ENCODE results near the gene LRRC7. TPM values are rescaled to one million over a fixed set of nuclear protein-coding genes. Genes with fewer than 3 reads are reported as not detected.

Gene LRRC7
- total and polyA plus RNA-seq, 7 experiments from 2014 or later: 0.15 to 6.4 (median 0.46) TPM; not detected in 1

DNA sequence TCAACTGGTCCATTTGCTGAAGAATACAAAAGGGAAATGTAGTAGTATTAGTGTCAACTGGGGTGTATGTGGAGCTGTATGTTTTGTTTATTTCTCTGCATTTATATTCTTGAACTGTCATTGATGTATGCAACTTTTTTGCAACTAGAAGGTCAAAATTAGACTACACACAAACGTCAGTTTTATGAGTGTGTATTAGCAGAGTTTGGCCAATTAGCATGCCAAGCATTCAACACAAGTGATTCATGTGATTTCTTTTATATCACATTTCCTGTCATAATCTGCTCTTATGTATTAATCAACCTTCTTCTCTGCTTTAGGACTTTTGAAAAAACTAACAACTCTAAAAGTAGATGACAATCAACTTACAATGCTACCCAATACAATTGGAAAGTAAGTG, 426.5 kb downstream of the LRRC7 start:
- no peak for DNase-seq
- no peaks in the 10 kb centered on the region for H3K4me1 ChIP-seq (ENCODE audit: control insufficient read depth in 2 of 2, insufficient read depth in 2 of 2, low read length in 2 of 2)
- no peaks in the 10 kb centered on the region for H3K36me3 ChIP-seq (ENCODE audit: control insufficient read depth in 2 of 3, insufficient read depth in 3 of 3, low read length in 3 of 3)
- no peaks in the 10 kb centered on the region for H3K4me1 Mint-ChIP-seq
- H3K36me3 Mint-ChIP-seq: no peaks in the 10 kb centered on the region
- no peak overlapping the region for H3K27ac ChIP-seq (ENCODE audit: low read depth, low read length)
- intact Hi-C loops (cut with micrococcal nuclease): no loop called here
- H3K27ac Mint-ChIP-seq: no peak overlapping the region
- POLR2A ChIA-PET: no interaction called here
- no peaks in the 10 kb centered on the region for H3K27me3 Mint-ChIP-seq
- no peak overlapping the region for H3K4me3 ChIP-seq (ENCODE audit: low read length)
- H3K9me3 ChIP-seq (ENCODE audit: control insufficient read depth in 2 of 3, low read length in 3 of 3): no peaks in the 10 kb centered on the region
- H3K4me3 Mint-ChIP-seq: no peak overlapping the region
- H3K9me3 Mint-ChIP-seq: peaks cover 0 to 7% (median 0%) of the 10 kb centered on the region in 11 donors
- ATAC-seq: no peak
- CTCF ChIA-PET: no interaction called here
- H3K27me3 ChIP-seq (ENCODE audit: control insufficient read depth in 2 of 2, insufficient read depth in 2 of 2, low read length in 2 of 2): no peaks in the 10 kb centered on the region

- H3K27ac ChIP-seq (ENCODE audit: low read depth, low read length): no peak overlapping the region
- DNase-seq (no peak), ATAC-seq (no peak)
- H3K9me3 ChIP-seq (ENCODE audit: control insufficient read depth in 2 of 3, low read length in 3 of 3): no peaks in the 10 kb centered on the region
- ChIA-PET CTCF (no interaction called here), POLR2A (no interaction called here)
- H3K4me3 Mint-ChIP-seq: no peak overlapping the region
- H3K4me3 ChIP-seq (ENCODE audit: low read length): no peak overlapping the region
- no peaks in the 10 kb centered on the region for H3K4me1 ChIP-seq (ENCODE audit: control insufficient read depth in 2 of 2, insufficient read depth in 2 of 2, low read length in 2 of 2)
- no peaks in the 10 kb centered on the region for H3K27me3 Mint-ChIP-seq
- H3K36me3 Mint-ChIP-seq: no peaks in the 10 kb centered on the region
- intact Hi-C loops (cut with micrococcal nuclease): no loop called here
- peaks cover 0 to 1% (median 0%) of the 10 kb centered on the region in 7 donors for H3K4me1 Mint-ChIP-seq
- H3K9me3 Mint-ChIP-seq: peaks cover 0 to 7% (median 2%) of the 10 kb centered on the region in 11 donors
- no peak overlapping the region for H3K27ac Mint-ChIP-seq
- H3K36me3 ChIP-seq (ENCODE audit: control insufficient read depth in 2 of 3, insufficient read depth in 3 of 3, low read length in 3 of 3): no peaks in the 10 kb centered on the region
- no peaks in the 10 kb centered on the region for H3K27me3 ChIP-seq (ENCODE audit: control insufficient read depth in 2 of 2, insufficient read depth in 2 of 2, low read length in 2 of 2)
Observed at GRCh38 chr1:69998847-69999246, 431.1 kb downstream of the LRRC7 start.

GRCh38 chr1:70003211-70003908, 435.6 kb downstream of the LRRC7 start:
- DNase-seq: no peak
- Histone ChIP-seq H3K4me3 (ENCODE audit: low read length) (no peak overlapping the region), H3K4me1 (ENCODE audit: control insufficient read depth in 2 of 2, insufficient read depth in 2 of 2, low read length in 2 of 2) (no peaks in the 10 kb centered on the region), H3K9me3 (ENCODE audit: control insufficient read depth in 2 of 3, low read length in 3 of 3) (no peaks in the 10 kb centered on the region), H3K27ac (ENCODE audit: low read depth, low read length) (no peak overlapping the region), H3K36me3 (ENCODE audit: control insufficient read depth in 2 of 3, insufficient read depth in 3 of 3, low read length in 3 of 3) (no peaks in the 10 kb centered on the region), H3K27me3 (ENCODE audit: control insufficient read depth in 2 of 2, insufficient read depth in 2 of 2, low read length in 2 of 2) (no peaks in the 10 kb centered on the region)
- Mint-ChIP-seq H3K4me1 (peaks cover 0 to 1% (median 0%) of the 10 kb centered on the region in 7 donors), H3K9me3 (peaks cover 0 to 4% (median 0%) of the 10 kb centered on the region in 11 donors), H3K36me3 (no peaks in the 10 kb centered on the region), H3K27ac (no peak overlapping the region), H3K4me3 (no peak overlapping the region), H3K27me3 (no peaks in the 10 kb centered on the region)
- POLR2A ChIA-PET: no interaction called here
- intact Hi-C loops (cut with micrococcal nuclease): no loop called here
- ATAC-seq: peak; percentile 45
- CTCF ChIA-PET: interaction anchor here (0.6 kb wide), 1 partner anchor 69 kb away, joined by 6 read pairs; no protein-coding TSS in a partner anchor

DNA sequence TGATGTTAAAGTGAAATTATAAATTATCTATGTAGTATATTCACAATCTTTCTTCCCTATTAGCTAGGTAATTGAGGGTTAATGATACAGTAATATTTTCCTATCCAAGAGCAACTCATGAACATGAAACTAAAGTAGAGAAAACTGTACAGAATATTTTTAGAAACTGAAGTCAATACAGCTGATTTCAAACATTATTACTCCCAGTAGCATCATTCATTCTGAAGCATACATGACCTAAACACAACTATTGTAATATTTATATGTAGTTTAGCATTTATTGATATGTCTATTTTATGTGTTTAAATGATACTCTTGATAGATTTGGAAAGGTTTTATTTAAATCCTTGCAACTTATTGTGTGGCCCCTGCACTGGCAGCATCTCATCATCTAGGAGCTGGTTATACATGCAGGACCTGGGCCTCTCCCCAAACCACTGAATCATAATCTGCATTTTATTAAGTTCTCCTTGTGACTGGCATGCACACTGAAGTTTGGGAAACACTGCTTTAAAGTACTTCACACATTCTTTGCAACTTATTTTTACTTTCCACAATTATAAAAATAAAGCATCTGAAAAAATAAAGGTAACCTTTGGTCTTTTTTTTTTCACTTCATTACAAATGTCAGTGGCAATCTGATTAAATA, 437.8 kb downstream of the LRRC7 start:
- no peak overlapping the region for H3K4me3 ChIP-seq (ENCODE audit: low read length)
- no peak for ATAC-seq
- no peaks in the 10 kb centered on the region for H3K4me1 ChIP-seq (ENCODE audit: control insufficient read depth in 2 of 2, insufficient read depth in 2 of 2, low read length in 2 of 2)
- no peak for DNase-seq
- Mint-ChIP-seq H3K27me3 (no peaks in the 10 kb centered on the region), H3K36me3 (no peaks in the 10 kb centered on the region), H3K4me1 (peaks cover 0 to 1% (median 0%) of the 10 kb centered on the region in 7 donors), H3K4me3 (no peak overlapping the region), H3K9me3 (peaks cover 0 to 4% (median 0%) of the 10 kb centered on the region in 11 donors), H3K27ac (no peak overlapping the region)
- H3K27me3 ChIP-seq (ENCODE audit: control insufficient read depth in 2 of 2, insufficient read depth in 2 of 2, low read length in 2 of 2): no peaks in the 10 kb centered on the region
- H3K27ac ChIP-seq (ENCODE audit: low read depth, low read length): no peak overlapping the region
- ChIA-PET CTCF (no interaction called here), POLR2A (no interaction called here)
- H3K9me3 ChIP-seq (ENCODE audit: control insufficient read depth in 2 of 3, low read length in 3 of 3): no peaks in the 10 kb centered on the region
- no peaks in the 10 kb centered on the region for H3K36me3 ChIP-seq (ENCODE audit: control insufficient read depth in 2 of 3, insufficient read depth in 3 of 3, low read length in 3 of 3)
- intact Hi-C loops (cut with micrococcal nuclease): no loop called here

DNA sequence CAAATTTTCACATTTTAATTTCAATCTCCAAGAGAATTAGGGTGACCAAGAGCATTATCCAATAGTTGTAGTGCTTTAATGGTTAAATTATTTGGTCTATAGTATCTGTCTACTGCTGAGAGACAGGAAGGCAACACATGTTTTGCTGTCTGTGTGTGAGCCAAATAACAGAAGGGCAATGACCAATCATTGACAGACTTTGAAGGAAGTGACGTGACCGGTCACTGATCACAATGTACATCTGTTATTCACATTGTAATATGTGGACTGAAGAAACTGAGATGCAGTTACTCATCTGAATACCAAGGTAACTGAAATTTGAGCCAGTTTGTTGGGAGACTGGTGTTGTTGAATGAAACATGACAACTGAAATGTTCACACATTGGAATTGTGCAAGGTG, 440.9 kb downstream of the LRRC7 start:
- ATAC-seq (no peak), DNase-seq (no peak)
- Mint-ChIP-seq H3K27ac (no peak overlapping the region), H3K9me3 (no peaks in the 10 kb centered on the region), H3K4me3 (no peak overlapping the region), H3K27me3 (no peaks in the 10 kb centered on the region), H3K4me1 (no peaks in the 10 kb centered on the region), H3K36me3 (no peaks in the 10 kb centered on the region)
- intact Hi-C loops (cut with micrococcal nuclease): no loop called here
- Histone ChIP-seq H3K4me1 (ENCODE audit: control insufficient read depth in 2 of 2, insufficient read depth in 2 of 2, low read length in 2 of 2) (no peaks in the 10 kb centered on the region), H3K27me3 (ENCODE audit: control insufficient read depth in 2 of 2, insufficient read depth in 2 of 2, low read length in 2 of 2) (no peaks in the 10 kb centered on the region), H3K4me3 (ENCODE audit: low read length) (no peak overlapping the region), H3K36me3 (ENCODE audit: control insufficient read depth in 2 of 3, insufficient read depth in 3 of 3, low read length in 3 of 3) (no peaks in the 10 kb centered on the region), H3K9me3 (ENCODE audit: control insufficient read depth in 2 of 3, low read length in 3 of 3) (no peaks in the 10 kb centered on the region), H3K27ac (ENCODE audit: low read depth, low read length) (no peak overlapping the region)
- CTCF ChIA-PET: no interaction called here
- POLR2A ChIA-PET: no interaction called here

GRCh38 chr1:70017770-70018169, 450.0 kb downstream of the LRRC7 start:
- Histone ChIP-seq H3K9me3 (ENCODE audit: control insufficient read depth in 2 of 3, low read length in 3 of 3) (no peaks in the 10 kb centered on the region), H3K27me3 (ENCODE audit: control insufficient read depth in 2 of 2, insufficient read depth in 2 of 2, low read length in 2 of 2) (no peaks in the 10 kb centered on the region), H3K4me1 (ENCODE audit: control insufficient read depth in 2 of 2, insufficient read depth in 2 of 2, low read length in 2 of 2) (no peaks in the 10 kb centered on the region), H3K4me3 (ENCODE audit: low read length) (no peak overlapping the region), H3K27ac (ENCODE audit: low read depth, low read length) (no peak overlapping the region), H3K36me3 (ENCODE audit: control insufficient read depth in 2 of 3, insufficient read depth in 3 of 3, low read length in 3 of 3) (no peaks in the 10 kb centered on the region)
- H3K27me3 Mint-ChIP-seq: no peaks in the 10 kb centered on the region
- no peak overlapping the region for H3K4me3 Mint-ChIP-seq
- CTCF ChIA-PET: no interaction called here
- no peak overlapping the region for H3K27ac Mint-ChIP-seq
- intact Hi-C loops (cut with micrococcal nuclease): no loop called here
- no peak for ATAC-seq
- POLR2A ChIA-PET: no interaction called here
- H3K36me3 Mint-ChIP-seq: no peaks in the 10 kb centered on the region
- DNase-seq: no peak
- peaks cover 0 to 2% (median 0%) of the 10 kb centered on the region in 11 donors for H3K9me3 Mint-ChIP-seq
- no peaks in the 10 kb centered on the region for H3K4me1 Mint-ChIP-seq

DNA sequence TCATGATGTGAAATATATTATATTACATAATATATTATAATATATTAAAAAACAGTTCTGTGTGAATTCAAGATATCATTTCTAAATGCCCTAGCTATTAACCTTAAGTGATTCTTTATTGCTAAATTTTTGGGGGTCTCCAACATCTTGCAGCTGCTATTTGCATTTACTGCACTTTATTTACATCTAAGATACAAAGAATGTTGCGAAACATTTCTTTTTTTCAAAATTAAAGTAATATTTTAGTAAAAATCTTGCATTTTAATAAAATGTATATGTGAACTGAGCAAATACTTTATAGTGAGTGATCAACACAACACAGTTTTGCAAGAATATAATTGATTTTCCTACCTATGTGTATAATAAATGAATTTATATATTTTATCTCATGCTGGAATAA, 456.6 kb downstream of the LRRC7 start:
- ChIA-PET CTCF (no interaction called here), POLR2A (no interaction called here)
- Histone ChIP-seq H3K4me1 (ENCODE audit: control insufficient read depth in 2 of 2, insufficient read depth in 2 of 2, low read length in 2 of 2) (no peaks in the 10 kb centered on the region), H3K4me3 (ENCODE audit: low read length) (no peak overlapping the region), H3K27me3 (ENCODE audit: control insufficient read depth in 2 of 2, insufficient read depth in 2 of 2, low read length in 2 of 2) (no peaks in the 10 kb centered on the region), H3K9me3 (ENCODE audit: control insufficient read depth in 2 of 3, low read length in 3 of 3) (no peaks in the 10 kb centered on the region), H3K36me3 (ENCODE audit: control insufficient read depth in 2 of 3, insufficient read depth in 3 of 3, low read length in 3 of 3) (no peaks in the 10 kb centered on the region), H3K27ac (ENCODE audit: low read depth, low read length) (no peak overlapping the region)
- no peaks in the 10 kb centered on the region for H3K9me3 Mint-ChIP-seq
- ATAC-seq (no peak), DNase-seq (no peak)
- H3K27me3 Mint-ChIP-seq: peaks cover 0 to 2% (median 0%) of the 10 kb centered on the region in 5 donors
- no peaks in the 10 kb centered on the region for H3K36me3 Mint-ChIP-seq
- intact Hi-C loops (cut with micrococcal nuclease): no loop called here
- no peak overlapping the region for H3K27ac Mint-ChIP-seq
- H3K4me3 Mint-ChIP-seq: no peak overlapping the region
- H3K4me1 Mint-ChIP-seq: no peaks in the 10 kb centered on the region
